Effector memory CD8-positive, alpha-beta T cell (primary cell): Measurements from ENCODE around the gene KEL.
A peak's percentile ranks its signal among the peaks of the same experiment; 100 is the strongest.

Experiments used
- ATAC-seq: fragments of 150-1000 bp; cut with Tn5 transposase; replicated peaks from 2 replicates; pipeline ENCODE4 v1.10.0; 2021; ENCODE audit warnings: mild to moderate bottlenecking, moderate library complexity
- DNase-seq, 3 experiments: peaks; one replicate each; pipeline ENCODE4 v3.0.0; 2021
- H3K27ac Mint-ChIP-seq, 2 donors: one replicate each; pipeline ENCODE4 v1.8.0; 2022; ENCODE audit warnings: mild to moderate bottlenecking in 2 of 2, mixed read lengths in 2 of 2, moderate library complexity in 2 of 2
- H3K27me3 Mint-ChIP-seq, 2 donors: one replicate each; pipeline ENCODE4 v1.8.0; 2022; ENCODE audit warnings: mixed read lengths in 2 of 2
- H3K36me3 Mint-ChIP-seq: one replicate; pipeline ENCODE4 v1.8.0; 2022; ENCODE audit warnings: mild to moderate bottlenecking, moderate library complexity, mixed read lengths; ENCODE audit not compliant: insufficient read depth
- H3K4me1 Mint-ChIP-seq, 2 donors: one replicate each; pipeline ENCODE4 v1.8.0; 2022; ENCODE audit warnings: low read depth in 2 of 2, mixed read lengths in 2 of 2
- H3K4me3 Mint-ChIP-seq, 2 donors: one replicate each; pipeline ENCODE4 v1.8.0; 2022; ENCODE audit warnings: mild to moderate bottlenecking in 2 of 2, mixed read lengths in 2 of 2, moderate library complexity in 2 of 2
- H3K9me3 Mint-ChIP-seq, 2 donors: one replicate each; pipeline ENCODE4 v1.8.0; 2022; ENCODE audit warnings: mixed read lengths in 2 of 2

The KEL gene

DNA sequence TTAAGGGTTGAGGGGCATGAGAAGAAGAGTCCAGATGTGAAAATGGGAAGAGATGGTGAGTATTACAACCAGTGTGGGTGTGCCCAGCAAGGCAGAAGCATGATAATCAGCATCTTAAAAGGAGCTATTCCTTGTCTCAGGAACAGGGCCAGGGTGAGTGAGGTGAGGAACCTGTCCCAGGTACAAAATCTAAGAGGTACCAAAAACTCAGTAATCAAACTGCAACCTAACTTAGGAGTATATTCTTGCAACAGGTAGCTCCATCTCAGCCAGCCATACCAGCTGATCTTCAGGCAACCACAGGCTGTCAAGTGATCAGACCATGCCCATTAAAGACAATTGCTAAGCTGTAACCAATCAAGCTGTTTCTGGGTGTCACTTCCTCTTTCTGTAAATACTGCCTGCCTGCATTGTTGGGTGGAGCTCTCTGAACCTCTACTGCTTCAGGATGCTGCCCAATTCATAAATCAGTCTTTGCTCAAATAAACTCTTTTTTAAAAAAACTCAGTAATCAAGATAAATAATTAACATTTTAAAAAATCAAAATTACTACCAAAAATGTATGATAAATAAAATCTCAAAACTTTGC lies 7.4 kb downstream of the KEL start:
- no peaks in the 10 kb centered on the region for H3K4me1 Mint-ChIP-seq
- H3K36me3 Mint-ChIP-seq = no peaks in the 10 kb centered on the region
- no peak overlapping the region for H3K4me3 Mint-ChIP-seq
- no peak overlapping the region for H3K27ac Mint-ChIP-seq
- H3K9me3 Mint-ChIP-seq = peaks cover 11 to 20% of the 10 kb centered on the region in 2 donors
- H3K27me3 Mint-ChIP-seq = peaks cover 14 to 19% of the 10 kb centered on the region in 2 donors
- ATAC-seq (no peak), DNase-seq (no peak)

DNA sequence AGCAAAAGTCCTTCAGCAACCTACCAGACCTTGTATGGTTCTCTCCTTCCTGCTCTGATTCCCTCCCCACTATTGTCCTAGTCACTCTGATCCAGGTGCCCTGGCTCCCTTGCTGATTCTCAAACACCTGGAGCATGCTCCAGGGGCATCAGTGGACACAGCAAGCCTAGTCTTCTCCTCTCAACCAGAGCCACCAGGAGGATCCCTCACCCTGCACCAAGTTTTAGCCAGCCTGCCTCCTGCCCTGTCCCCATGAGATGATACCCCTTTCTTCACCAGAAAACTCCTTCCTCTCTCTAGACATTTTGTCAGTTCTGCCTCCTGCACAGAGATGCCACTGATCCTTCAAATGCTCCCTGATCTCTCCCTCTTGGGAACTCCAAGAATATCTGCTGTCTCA lies 11.9 kb downstream of the KEL start:
- Mint-ChIP-seq H3K36me3 (no peaks in the 10 kb centered on the region), H3K4me3 (no peak overlapping the region), H3K9me3 (peaks cover 3 to 9% of the 10 kb centered on the region in 2 donors), H3K27ac (no peak overlapping the region), H3K4me1 (no peaks in the 10 kb centered on the region), H3K27me3 (peaks cover 25 to 38% of the 10 kb centered on the region in 2 donors)
- ATAC-seq (no peak), DNase-seq (no peak)

DNA sequence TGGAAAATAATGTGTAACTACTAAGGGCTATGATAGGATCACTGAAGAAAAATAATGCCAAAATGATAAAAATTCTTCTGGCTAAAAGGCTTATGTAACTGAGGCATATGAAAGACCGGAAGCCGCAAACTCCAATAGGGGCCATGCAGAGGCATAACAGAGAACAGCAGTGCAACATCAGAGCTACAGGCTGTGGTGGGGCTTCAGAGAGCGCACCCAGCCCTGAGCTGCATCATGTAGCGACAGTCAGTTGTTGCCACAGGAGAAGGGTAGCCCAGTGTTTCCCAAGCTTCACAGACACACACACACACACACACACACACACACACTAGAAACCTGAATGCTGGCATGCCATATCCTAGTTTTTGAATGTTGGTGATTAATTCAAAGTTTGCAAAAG lies 13.6 kb downstream of the KEL start:
- DNase-seq (no peak), ATAC-seq (no peak)
- H3K9me3 Mint-ChIP-seq = peaks cover 0 to 1% of the 10 kb centered on the region in 2 donors
- H3K36me3 Mint-ChIP-seq = no peaks in the 10 kb centered on the region
- H3K27me3 Mint-ChIP-seq = peaks cover 33 to 54% of the 10 kb centered on the region in 2 donors
- peaks cover 0 to 1% of the 10 kb centered on the region in 2 donors for H3K4me1 Mint-ChIP-seq
- H3K27ac Mint-ChIP-seq = no peak overlapping the region
- no peak overlapping the region for H3K4me3 Mint-ChIP-seq

DNA sequence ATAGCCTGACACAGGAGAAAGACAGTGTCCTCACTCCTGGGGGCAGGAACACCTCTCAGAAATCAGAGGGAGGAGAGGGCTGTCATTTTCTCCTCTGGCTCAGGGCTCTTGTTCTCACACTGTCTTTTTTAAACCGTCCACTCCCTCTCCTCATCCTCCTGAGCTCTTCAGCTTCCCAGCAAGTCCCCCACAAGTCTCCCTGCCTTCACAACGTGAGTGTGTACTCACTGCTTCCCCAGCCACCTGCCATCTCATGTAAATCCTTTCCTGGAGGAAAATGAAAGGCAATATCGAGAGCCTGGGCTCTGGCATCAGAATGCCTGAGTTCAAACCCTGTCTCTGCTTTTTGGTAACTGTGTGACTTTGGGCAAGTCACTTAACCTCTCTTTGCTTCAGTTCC lies 17.2 kb downstream of the KEL start:
- Mint-ChIP-seq H3K9me3 (no peaks in the 10 kb centered on the region), H3K36me3 (no peaks in the 10 kb centered on the region), H3K4me1 (peaks cover 0 to 3% of the 10 kb centered on the region in 2 donors), H3K27ac (no peak overlapping the region), H3K4me3 (no peak overlapping the region), H3K27me3 (peaks cover 44 to 79% of the 10 kb centered on the region in 2 donors)
- no peak for DNase-seq
- no peak for ATAC-seq

DNA sequence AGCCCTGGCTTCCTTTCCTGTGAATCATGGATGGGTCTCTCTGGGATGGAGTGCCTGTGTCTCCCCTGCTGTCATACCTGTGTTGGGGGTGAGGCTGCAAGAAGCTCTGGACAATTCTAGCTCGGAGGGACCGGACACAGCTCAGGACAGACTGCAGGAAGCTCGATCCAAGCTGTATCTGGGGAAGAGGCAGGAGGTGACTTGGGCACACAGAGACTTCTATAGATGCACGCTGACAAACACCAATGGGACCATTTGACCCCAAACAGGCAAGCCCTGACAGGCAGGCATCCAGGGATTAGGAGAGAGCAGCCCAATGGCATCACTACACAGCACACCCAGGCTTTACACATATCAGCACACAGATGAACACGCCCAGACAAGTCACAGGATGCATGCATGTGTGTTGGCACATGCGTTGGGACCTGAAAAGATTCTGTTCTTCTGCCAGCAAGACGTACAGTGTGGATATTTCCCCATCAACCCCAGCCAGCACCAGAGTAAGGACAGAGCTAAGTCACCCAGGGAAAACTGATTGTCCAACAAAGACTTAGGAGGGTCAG lies 18.4 kb downstream of the KEL start:
- Mint-ChIP-seq H3K27ac (no peak overlapping the region), H3K27me3 (peaks cover 43 to 76% of the 10 kb centered on the region in 2 donors), H3K4me1 (peaks cover 0 to 3% of the 10 kb centered on the region in 2 donors), H3K4me3 (no peak overlapping the region), H3K36me3 (no peaks in the 10 kb centered on the region), H3K9me3 (no peaks in the 10 kb centered on the region)
- DNase-seq (no peak), ATAC-seq (no peak)

DNA sequence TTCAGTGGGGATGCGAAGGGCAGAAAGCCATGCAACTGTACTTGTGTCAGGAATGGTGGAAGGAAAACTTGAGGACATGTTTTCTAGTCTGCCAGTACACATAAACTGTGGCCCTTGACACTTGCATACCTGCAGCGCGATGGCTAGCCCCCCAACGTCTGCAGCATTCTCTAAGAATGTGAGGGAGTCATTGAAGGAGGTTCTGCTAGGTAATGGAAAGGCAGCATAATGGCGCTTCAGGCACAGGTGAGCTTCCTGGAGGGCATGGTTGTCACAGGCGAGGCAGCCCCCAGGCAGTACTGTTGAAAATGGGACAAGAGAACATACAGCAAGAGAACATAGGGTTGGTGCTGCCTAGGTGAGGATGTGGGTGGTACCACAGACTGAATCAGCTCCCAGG lies 19.4 kb downstream of the KEL start:
- no peak for ATAC-seq
- Mint-ChIP-seq H3K4me1 (peaks cover 0 to 3% of the 10 kb centered on the region in 2 donors), H3K27me3 (peaks cover 36 to 68% of the 10 kb centered on the region in 2 donors), H3K36me3 (no peaks in the 10 kb centered on the region), H3K27ac (no peak overlapping the region), H3K9me3 (no peaks in the 10 kb centered on the region), H3K4me3 (no peak overlapping the region)
- no peak for DNase-seq

DNA sequence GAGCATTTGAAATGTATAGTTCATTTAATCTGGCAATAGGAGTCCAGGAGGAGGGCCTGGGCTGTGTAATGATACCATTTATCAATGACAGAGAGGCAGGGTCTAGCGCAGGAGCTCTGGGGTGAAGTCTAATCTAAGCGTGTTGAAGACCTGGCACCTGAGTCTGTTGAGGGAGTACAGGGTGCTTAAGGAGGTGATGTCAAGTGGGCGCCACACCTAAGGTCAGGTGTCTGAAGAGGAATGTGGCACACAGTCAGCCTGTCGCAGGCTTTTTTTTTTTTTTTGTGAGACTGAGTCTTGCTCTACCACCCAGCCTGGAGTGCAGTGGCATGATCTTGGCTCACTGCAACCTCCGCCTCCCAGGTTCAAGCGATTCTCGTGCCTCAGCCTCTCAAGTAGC lies 20.6 kb downstream of the KEL start:
- no peak for ATAC-seq
- H3K36me3 Mint-ChIP-seq = no peaks in the 10 kb centered on the region

DNA sequence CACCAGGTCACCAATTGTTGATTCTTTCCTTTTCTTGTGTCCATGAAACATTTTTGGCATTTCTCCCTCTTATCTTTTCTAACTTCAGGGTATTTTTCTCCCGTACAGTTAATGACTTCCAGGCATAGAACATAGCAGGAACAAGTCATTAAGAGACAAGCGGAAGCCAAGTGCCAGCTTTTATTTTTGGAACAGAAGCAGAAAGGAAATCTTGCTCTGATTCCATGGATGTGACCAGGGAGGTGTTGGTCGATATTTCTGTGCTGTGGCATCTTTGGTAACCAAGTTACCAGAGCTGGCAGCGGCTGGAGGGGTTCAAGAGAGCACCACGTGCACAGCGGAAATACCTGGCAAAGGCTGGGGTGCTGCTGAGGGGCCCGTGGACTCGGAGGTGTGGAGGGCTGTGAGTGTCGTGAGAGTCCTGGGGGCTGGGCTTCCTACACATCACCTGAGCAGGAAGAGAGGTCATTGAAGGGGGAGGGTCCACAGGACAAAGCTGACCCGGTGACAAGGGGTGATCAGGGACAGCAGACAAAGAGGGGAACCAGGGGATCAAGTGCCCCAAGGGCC lies 21.1 kb downstream of the KEL start:
- H3K36me3 Mint-ChIP-seq = no peaks in the 10 kb centered on the region
- no peak overlapping the region for H3K27ac Mint-ChIP-seq
- H3K4me3 Mint-ChIP-seq = no peak overlapping the region
- peaks cover 0 to 3% of the 10 kb centered on the region in 2 donors for H3K4me1 Mint-ChIP-seq
- no peaks in the 10 kb centered on the region for H3K9me3 Mint-ChIP-seq
- peaks cover 35 to 63% of the 10 kb centered on the region in 2 donors for H3K27me3 Mint-ChIP-seq
- ATAC-seq (no peak), DNase-seq (no peak)

More for the DNA sequence above, 20.6 kb downstream of the KEL start:
- no peak for DNase-seq
- peaks cover 34 to 63% of the 10 kb centered on the region in 2 donors for H3K27me3 Mint-ChIP-seq
- no peaks in the 10 kb centered on the region for H3K9me3 Mint-ChIP-seq
- H3K4me3 Mint-ChIP-seq = no peak overlapping the region
- no peak overlapping the region for H3K27ac Mint-ChIP-seq
- H3K4me1 Mint-ChIP-seq = peaks cover 0 to 3% of the 10 kb centered on the region in 2 donors

DNA sequence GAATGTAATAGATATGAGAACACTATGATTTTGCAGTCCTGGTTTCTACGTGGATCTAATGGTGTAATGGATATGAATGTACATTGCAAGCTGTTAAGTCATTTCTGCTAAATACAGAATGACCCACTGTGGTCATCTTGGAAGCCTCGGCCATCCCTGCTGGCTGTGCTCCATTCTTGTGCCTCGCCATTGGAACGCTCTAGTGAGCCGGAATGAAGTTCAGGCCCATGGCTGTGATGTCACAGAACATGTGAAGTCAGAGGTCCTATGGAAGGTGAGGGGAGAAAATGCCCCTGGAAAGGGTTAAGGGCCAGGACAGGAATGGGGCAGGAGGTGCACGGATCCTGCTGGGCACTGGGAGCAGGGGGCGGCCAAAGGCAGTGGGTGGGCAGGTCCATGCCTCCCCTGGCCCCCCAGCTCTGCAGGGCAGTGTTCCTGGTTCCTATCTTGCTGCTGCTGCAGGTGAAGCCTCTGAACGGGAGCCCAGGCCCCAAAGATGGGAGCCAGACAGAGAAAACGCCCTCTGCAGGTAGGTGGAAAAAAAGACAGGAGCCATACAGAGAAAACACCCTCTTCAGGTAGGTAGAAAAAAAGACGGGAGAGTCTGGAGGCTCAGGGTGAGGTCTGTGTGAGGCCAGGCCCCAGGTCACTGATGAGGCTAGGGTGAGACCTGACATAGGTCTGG lies 22.8 kb downstream of the KEL start, which contains the start of gene LLCFC1:
TSS of gene LLCFC1 (plus strand) at position 259 of the 685 bp plus-strand sequence. CDS start at position 397, 138 bp downstream.
- Mint-ChIP-seq H3K27me3 (peaks cover 35 to 58% of the 10 kb centered on the region in 2 donors), H3K4me3 (no peak within 1 kb of the TSS), H3K27ac (no peak within 1 kb of the TSS), H3K9me3 (no peaks in the 10 kb centered on the region), H3K4me1 (peaks cover 0 to 2% of the 10 kb centered on the region in 2 donors), H3K36me3 (no peaks in the 10 kb centered on the region)
- no peak for DNase-seq
- peak; percentile 12 for ATAC-seq

DNA sequence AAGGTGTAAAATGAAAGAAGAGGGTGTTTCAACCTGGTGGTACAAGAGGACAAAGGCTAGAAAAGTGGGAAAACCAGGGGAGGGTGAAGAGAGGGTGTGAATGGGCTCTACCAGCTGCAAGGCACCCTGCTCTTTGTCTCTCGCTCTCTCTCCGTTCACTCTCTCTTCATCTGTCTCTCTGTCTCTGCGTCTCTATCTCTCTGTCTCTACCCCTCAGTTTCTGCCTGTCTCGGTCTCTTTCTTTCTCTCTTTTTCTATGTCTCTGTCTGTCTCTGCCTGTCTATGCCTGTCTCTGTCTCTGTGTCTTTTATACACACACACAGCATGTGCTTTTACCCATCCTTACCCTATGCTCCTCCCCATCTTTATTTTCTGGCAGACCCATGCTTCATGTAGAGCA lies 23.6 kb downstream of the KEL start:
- H3K27ac Mint-ChIP-seq = no peak overlapping the region
- H3K4me3 Mint-ChIP-seq = no peak overlapping the region
- no peaks in the 10 kb centered on the region for H3K36me3 Mint-ChIP-seq
- peaks cover 0 to 3% of the 10 kb centered on the region in 2 donors for H3K4me1 Mint-ChIP-seq
- ATAC-seq = no peak
- no peak for DNase-seq
- no peaks in the 10 kb centered on the region for H3K9me3 Mint-ChIP-seq
- peaks cover 34 to 55% of the 10 kb centered on the region in 2 donors for H3K27me3 Mint-ChIP-seq

DNA sequence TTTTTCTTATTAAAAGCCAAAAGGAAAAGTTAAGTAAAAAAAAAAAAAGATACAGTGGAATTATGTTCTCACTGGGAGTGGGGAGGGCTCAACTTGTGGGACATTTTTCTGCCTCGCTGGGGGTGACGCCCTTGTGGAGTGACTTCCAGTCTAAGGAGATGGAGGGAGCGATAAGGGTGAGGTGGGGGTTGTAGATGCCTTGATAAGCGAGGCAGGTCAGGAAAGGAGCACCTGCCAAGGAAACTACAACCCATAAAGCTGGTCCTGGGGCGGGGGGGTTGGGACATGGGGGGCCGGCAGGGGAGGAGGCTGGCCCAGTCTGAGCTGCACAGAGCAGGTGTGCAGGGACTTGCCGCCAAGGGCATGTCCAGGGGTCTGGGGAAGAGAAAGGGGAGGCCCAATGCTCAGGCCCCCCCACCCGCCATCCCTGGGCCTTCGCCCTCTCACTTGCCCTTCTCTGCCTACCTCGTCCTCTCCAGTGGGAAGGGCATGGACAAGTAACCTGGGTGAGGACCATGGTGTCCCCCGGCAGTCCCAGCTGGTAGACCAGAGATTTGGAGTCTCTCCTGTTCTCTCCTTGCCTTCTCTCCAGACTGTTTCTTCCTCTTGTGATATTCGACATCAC lies 26.1 kb downstream of the KEL start:
- ATAC-seq (no peak), DNase-seq (no peak)
- H3K36me3 Mint-ChIP-seq = no peaks in the 10 kb centered on the region
- peak overlapping the region in 1 of 2 donors; percentile 44 for H3K27ac Mint-ChIP-seq
- no peak overlapping the region for H3K4me3 Mint-ChIP-seq
- peaks cover 27 to 40% of the 10 kb centered on the region in 2 donors for H3K27me3 Mint-ChIP-seq
- peaks cover 0 to 3% of the 10 kb centered on the region in 2 donors for H3K4me1 Mint-ChIP-seq
- H3K9me3 Mint-ChIP-seq = no peaks in the 10 kb centered on the region

DNA sequence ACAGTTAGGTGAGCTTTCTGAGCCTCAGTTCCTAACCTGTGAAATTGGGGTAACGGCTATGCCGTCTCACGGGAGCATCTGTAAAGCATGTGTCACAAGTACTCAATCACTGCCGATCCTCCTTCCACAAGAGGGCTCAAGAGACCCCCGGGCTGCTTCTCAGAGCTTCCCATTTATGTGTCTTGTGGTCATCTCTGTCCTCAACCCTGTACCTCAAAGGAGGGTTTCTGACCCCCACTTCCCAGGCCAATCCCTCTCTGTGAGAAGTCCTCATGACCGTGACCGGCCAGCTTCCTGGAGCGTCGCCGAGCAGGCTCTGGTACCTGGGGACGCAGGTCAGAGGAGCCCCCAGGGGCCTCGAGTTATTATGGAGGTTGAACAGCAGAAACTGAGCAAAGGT lies 28.1 kb downstream of the KEL start:
- no peak for DNase-seq
- Mint-ChIP-seq H3K36me3 (no peaks in the 10 kb centered on the region), H3K27ac (no peak overlapping the region), H3K4me1 (peaks cover 0 to 3% of the 10 kb centered on the region in 2 donors), H3K4me3 (no peak overlapping the region), H3K9me3 (no peaks in the 10 kb centered on the region), H3K27me3 (peaks cover 29 to 40% of the 10 kb centered on the region in 2 donors)
- no peak for ATAC-seq

DNA sequence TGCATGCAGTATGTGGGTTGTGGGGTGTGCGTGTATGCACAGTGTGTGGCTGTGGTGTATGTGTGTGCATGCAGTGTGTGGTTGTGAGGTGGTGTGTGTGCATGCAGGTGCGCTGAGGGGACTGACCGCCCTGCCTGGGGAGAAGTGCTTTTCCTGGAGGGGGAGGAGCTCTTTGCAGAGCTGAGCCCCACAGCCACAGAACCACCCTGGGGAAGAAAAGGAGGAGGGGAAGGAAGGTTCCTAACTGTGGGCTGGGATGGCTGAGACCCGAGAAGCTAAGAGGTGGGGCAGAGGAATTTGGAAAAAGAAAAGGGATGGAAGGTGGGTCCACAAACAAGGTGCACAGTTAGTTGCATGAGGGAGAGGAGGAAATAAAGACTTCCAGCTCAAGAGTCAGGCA lies 28.5 kb downstream of the KEL start, which contains the start of gene TRPV5:
TSS of gene TRPV5 (minus strand) at position 123 of the 400 bp plus-strand sequence. CDS start 287 bp downstream, outside the sequence.
- DNase-seq (no peak), ATAC-seq (no peak)
- Mint-ChIP-seq H3K27ac (no peak within 1 kb of the TSS), H3K9me3 (no peaks in the 10 kb centered on the region), H3K4me1 (peaks cover 0 to 3% of the 10 kb centered on the region in 2 donors), H3K27me3 (peaks cover 29 to 41% of the 10 kb centered on the region in 2 donors), H3K4me3 (no peak within 1 kb of the TSS), H3K36me3 (no peaks in the 10 kb centered on the region)
